GM19240 (cell line): ENCODE data around the gene PTPRN2.
"Not testable (repeated sequence)": the region's sequence is repeated elsewhere in the genome, so short reads cannot be mapped to it uniquely, and the experiment has no call there.

Source experiments
- DNase-seq: peaks from one replicate; pipeline ENCODE4 v3.0.0; 2011; ENCODE audit warnings: low spot score; ENCODE audit not compliant: insufficient read length

The PTPRN2 gene

DNA sequence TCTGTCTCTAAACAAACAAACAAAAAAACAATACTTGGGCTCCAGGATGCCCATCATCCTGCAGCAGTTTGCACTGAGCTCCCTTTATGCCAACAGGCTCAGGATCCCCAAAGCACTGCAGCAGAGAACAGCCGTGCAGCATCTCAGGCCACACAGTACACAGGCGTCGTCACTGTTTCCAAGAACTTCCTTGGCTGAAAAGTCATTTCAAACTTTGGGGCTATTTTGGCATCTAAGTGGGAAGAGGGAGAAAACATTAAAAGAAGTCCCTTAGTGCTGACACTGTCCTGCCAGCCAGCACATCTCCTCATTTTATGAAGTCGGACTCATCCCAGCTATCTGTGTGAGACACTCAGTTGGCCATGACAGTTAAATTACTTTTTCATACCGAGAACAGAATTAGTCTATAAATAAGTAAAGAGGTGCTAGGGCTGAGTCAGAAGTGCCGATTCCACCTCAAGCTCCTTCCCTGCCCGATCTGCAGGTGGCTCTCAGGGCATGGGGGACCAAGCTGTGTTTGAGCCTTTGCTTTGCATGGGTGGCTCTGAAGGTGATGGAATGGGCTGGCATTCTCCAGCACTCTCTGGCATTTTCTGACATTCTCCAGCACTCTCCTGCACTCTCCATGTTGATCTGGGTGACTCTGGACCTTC, 68.5 kb downstream of the PTPRN2 start:
- DNase-seq = no peak

DNA sequence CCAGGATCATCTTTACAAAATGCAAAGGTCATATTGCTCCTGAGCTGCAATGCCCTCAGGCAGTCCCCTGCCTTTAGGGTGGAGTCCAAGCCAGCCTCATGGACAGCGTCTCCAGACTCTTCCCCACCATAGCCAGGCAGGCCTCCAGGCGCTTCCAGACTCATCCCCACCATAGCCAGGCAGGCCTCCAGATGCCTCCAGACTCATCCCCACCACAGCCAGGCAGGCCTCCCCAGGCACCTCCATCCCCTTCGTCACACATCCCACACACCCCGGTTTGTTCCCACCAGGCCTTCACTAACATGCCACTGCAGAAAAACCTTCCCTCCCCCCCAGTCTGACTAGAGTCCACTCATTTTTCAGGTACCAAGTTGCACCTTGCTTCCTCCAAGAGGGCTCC, 70.1 kb downstream of the PTPRN2 start:
- no peak for DNase-seq

DNA sequence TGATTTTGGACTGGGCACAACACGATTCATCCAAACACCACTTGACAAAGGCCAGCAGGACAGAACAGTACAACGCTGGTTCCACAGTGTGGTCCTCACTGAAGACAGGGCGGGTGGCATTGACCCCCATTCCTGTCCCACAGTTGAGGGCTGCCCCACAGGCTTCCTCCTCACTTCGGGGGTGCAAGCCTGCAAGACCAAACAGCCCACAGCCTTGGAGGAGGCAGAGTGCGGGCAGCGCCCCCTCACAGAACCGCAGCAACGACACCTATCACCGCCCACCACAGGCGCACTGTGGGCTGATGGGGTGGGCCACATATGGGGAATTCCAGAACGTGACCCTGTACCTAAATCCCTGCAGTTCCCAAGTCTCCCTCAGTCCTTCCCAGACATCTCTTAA, 70.6 kb downstream of the PTPRN2 start:
- DNase-seq = no peak

DNA sequence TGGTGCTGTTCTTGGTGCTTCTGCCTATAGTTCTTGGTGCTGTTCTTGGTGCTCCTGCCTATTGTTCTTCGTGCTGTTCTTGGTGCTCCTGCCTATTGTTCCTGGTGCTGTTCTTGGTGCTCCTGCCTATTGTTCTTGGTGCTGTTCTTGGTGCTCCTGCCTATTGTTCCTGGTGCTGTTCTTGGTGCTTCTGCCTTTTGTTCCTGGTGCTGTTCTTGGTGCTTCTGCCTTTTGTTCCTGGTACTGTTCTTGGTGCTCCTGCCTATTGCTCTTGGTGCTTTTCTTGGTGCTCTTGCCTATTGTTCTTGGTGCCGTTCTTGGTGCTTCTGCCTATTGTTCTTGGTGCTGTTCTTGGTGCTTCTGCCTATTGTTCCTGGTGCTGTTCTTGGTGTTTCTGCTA, 71.1 kb downstream of the PTPRN2 start:
- no peak for DNase-seq

DNA sequence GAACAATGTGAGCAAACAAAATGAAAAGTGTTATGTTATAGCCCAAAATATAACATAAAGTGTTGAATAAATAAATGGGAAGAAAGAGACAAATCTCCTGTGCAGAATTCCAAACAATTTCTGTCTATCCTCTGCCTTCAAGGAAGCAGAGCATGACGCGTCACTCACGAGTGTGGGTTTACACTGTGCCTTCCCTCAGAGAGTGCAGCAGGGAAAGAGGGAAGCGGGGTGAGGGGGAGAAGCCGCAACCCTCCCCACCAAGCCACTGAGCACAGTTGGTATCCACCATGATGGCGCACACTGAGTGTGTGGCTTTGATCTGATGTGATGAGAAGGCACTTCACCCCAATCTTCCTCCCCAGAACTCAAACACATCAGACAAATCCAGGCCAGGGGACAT, 74.8 kb downstream of the PTPRN2 start:
- no peak for DNase-seq

DNA sequence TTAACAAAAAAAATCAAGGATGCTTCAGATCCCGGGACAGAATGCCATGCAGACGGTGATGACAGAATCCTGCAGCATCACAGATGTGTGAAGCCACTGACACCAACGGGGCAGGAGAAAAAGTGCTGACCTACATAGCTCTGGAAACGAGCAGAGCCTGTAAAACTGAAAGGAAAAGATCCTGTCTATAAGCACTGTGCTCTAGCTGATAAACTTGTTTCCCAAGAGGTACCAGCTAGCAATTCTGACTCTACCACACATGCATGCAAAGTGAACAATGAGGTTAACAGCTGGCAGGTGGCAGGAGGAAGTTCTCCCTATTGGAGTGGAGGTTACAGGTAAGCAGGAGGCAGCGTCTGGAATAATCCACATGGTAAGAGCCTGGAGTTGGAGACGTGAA, 75.6 kb downstream of the PTPRN2 start:
- no peak for DNase-seq

DNA sequence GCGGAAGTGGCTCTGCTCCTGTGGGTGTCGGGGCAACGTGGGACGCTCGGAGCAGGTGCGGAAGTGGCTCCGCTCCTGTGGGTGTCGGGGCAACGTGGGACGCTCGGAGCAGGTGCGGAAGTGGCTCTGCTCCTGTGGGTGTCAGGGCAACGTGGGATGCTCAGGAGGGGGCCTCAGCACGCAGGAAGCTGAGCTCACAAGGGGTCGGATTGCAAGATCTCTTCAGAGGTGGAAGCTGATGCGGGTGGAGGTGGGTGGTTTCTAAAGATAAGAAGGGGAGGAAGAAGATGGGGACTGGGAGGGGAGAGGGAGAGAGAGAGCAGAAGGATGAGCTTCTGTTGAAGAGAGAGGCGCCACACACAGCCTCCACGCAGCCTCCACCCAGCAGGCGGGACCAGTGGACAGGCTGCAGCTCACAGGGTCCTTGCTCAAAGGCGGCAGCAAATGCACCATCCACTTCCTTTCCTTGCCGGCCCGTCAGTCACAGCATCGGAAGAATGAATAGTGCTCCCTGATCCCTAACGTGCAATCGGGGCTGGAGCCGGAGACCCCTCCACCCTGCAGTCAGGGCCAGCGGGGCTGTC, 78.7 kb downstream of the PTPRN2 start:
- DNase-seq = no peak

DNA sequence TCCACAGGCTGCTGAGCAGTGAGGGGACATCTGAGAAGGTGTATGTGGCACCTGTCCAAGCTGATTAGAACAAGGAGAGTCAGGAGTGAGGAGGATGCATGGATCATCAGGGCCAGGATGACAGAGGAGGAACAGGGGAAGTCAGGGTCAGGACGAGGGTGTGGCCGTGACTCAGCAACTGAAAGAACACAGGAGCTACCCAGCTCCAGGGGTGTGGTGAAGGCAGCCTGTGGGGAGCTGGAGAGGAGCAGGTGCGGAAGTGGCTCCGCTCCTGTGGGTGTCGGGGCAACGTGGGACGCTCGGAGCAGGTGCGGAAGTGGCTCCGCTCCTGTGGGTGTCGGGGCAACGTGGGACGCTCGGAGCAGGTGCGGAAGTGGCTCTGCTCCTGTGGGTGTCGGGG, 79.3 kb downstream of the PTPRN2 start:
- not testable (repeated sequence) for DNase-seq

DNA sequence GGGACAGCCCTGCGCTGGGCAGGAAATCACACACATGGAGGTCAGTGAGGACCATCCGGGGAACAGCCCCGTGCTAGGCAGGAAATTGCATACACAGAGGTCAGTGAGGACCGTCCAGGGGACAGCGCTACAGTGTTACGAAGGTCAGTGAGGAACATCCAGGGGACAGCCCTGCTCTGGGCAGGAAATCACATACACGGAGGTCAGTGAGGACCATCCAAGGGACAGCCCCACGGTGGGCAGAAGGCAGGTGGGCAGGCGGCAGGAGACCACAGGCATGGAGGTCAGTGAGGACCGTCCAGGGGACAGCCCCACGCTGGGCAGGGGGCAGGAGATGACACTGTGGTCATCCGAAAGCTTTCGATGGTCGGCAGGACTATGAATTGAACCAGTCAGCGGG, 79.7 kb downstream of the PTPRN2 start:
- DNase-seq = no peak

DNA sequence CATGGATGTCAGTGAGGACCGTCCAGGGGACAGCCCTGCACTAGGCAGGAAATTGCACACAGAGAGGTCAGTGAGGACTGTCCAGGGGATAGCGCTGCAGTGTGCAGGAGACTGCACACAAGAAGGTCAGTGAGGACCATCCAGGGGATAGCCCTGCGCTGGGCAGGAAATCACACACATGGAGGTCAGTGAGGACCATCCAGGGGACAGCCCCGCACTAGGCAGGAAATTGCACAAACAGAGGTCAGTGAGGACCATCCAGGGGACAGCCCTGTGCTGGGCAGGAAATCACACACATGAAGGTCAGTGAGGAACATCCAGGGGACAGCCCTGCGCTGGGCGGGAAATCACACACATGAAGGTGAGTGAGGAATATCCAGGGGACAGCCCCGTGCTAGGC, 80.4 kb downstream of the PTPRN2 start:
- DNase-seq = not testable (repeated sequence)

DNA sequence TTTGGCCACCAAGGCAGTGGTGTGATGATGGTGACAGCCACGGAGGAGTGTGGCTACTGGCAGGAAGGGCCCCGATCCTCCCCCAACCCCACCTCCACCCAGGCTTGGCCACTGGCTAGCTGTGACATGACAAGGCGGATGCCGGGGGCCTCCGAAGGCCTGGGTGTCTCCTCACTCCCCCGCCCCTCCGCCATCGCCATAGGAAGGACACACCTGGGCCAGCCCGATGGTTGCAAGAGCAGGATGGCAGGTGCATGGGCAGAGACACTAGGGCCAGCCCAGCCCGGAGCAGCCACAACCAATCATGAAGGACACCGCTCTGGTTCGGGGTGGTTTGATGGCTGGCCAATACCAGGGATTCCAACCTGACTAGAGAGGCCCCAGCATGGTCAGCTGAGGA, 81.0 kb downstream of the PTPRN2 start:
- no peak for DNase-seq

DNA sequence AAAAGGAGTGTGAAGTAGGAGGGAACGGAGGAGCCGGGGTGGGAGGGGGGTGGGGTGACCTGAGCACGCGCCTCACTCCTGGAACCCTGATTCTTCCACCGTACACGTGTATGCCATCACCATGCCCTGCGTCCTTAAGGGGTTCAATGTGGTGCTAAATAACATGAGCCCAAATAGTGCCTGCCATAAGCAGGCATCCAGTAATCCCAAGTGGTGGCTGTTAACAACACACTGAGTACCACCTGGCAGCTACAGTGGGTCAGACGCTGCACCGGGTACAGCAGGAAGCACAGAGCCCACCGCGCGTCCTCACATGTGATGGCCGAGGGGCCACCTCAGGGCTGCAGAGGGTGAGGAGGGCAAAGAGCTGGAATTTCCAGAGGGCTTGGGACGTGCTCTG, 81.9 kb downstream of the PTPRN2 start:
- no peak for DNase-seq

DNA sequence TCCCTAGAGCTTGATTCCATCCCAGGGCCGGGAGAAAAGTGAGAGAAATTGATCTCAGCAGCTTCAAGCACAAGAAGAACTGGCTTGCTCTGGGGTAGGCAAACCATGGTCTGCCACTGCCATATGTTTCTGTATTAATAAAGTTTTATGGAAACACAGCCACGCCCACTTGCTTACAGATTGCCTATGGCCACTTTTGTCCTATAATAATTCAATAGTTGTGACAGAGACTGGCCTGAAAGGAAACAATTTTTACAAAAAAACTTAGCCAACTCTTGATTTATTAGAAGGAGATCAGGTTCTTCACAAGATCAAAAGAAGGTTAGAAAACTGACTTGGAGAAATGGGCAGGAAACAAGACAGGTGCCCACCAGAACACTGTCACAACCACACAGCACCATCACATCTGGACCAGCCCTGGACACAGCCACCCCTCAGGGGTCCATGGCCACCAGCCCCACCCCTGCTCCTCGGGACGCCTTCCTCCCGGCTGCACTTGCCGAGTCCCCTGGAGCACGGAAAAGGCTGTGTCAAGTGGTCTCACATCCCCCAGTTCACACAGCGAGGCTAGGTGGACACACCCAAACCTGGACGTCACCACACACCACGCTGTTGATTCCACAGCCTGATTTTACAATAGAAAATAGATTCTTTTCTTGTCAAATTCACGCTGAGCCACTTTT, 85.4 kb downstream of the PTPRN2 start:
- no peak for DNase-seq

DNA sequence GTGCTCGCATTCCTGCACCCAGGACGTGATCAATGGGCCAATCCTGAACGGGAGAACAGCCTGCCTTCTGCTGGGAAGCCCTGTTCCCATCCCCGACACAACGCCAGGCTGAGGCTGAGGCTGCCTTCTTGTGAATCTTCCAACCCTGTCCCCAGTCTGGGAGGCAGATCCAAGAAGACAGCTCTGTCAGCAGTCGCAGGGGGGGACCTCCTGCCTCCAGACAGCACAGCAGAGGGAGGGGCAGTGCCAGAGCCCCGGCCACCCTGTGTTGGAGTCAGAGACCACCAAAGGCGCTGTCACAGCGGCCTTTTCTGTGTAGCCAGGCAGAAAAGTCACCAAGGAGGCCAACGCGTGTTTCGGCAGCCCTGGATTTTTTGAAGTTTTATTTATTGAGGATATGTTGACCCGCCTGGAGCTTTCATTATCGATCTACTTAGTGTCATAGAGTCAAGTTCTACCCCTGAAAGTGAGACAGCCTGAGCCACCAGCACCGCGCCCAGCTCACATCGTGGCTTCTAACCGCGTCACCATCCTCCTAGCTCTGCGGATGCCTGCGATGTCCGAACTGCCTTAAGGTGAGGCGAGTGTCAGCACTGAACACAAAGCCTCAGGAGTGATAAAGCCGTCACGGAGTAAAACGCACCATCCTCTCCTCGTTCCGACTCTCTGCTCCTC, 86.1 kb downstream of the PTPRN2 start:
- DNase-seq = no peak

DNA sequence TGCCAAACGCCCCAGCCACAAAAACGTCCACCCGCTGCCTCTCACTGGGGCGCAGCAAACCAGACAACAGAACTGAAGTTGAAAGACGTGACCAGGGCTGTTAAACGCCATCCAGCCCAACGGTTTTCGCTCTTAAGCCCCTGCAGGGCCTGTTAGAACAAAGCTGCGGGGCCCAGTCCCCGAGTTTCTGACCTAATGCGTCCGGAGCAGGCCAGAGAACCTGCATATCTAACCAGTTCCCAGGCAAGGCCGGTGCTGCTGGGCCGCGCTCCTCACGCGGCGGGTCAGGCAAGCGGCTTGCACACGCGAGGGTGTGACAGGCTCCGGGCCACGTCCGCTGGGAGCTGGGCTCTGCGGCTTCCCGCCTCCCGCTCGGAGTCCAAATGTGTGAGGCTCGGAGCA, 87.0 kb downstream of the PTPRN2 start:
- DNase-seq = no peak

DNA sequence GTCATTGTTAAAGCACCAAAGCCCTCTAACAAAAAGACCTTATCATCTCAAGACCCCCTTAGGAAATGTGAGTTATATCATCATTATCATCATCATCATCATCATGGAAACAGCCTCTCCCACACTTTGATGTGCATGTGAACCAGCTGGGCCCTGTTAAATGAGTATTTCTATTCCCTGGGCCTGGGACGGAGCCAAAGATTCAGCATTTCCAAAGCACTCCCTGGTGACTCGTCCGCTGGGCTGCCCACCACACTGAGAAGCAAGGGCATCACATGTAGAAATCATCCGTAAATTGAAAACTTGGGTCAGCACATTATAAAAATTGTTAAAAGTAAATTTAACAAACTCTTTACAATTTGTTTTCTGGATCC, 88.6 kb downstream of the PTPRN2 start:
- no peak for DNase-seq

DNA sequence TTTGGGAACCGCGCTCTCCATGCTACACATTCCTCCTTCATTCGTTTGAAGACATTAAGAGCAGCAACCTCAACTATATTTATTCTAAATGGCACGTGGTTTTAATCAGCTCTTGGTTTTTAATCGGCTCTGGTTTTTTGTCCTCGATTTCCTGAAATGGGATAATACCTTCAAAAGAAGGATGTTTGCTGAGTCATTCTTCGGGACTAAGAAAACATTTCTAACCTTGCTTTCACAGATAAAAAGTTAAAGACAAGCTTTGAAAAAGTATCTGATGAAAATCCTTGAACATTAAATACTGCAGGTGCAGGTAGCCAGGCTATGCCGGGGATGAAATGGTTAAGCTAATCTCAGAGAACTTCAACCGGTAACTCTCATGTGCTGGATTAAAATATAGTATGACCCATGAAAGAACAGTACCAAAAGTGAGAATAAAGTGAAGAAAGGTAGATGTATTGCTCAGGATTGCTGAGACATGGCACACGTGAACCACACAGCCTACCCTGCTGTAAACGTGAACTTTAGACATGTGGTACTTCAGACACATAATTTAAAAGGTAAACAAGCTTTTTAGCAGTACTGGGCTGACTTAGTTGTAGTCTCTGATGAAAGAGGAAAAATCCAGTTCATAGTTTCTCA, 89.1 kb downstream of the PTPRN2 start:
- DNase-seq = no peak

DNA sequence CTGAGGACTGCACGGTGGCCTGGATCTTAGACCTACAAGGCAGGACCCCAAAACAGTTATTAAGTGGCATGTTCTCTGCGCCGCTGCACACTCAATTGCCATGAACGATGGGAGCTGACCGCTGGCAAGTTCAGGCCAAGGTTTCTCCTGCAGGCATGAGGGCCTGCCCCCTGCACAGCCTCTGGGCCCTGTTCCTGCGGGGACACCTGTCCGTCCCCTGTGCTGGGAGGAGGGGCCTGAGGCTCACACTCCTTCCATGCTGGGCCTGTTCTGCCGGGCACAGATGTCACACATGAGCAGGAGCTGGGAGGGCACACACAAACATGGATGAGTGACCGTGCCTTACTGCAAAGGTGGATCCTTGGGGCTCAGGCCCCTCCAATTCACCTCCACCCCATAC, 90.0 kb downstream of the PTPRN2 start:
- DNase-seq = no peak

DNA sequence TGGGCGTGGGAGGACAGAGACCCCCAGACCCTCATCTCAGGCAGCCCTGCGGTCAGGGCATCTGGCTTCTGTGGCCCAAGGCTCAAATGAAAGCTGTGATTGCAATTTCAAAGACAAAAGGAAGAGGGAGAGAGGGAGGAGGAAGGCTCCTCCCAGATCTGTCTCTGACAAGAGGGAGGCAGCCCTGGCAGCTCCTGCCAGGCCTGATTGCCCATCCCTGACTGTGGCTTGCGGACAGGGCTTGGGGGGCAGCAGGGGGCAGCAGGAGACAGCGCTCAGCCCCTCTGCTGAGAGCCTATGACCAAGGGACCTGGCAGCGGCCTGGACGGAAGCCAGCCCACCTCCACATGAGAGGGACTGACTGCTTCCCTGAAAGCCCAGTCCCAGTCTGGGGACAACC, 91.8 kb downstream of the PTPRN2 start:
- DNase-seq = peak; percentile 15

DNA sequence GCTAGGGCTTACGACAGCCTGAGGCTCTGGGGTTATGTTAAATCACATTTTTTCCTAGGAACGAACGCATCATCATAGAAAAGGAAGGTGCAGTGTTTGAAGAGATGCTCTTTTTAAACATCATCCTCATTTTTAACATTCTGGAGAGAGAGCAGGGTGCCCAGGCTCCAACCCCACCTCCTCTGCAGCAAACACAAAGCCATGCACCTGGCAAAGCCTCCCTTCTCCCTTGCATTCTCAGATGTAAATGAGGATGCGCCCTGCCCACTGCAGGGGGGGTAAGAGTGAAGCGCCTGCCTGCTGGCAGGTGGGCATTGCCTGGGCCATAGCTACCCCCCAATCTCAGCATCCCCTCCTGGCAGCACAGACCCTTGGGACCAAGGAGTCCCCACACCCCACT, 92.4 kb downstream of the PTPRN2 start:
- no peak for DNase-seq

DNA sequence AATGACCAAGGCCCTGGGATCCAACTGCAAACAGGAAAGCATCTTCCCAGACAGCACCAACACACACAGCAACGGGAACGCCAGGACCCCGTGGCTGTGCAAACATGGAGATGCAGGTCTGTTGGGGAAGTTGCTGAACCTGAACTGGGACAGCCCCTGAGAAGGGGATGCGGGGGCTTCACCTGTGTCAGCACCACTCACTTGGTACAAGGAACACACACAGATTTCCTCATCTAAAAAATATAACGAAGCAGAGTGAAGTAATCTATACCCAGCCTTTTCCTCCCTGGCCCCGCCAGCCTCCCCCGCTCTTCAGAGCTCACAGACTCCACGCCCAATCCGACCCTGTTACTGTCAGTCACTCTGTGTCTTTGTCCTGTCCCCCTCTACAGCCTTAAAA, 93.0 kb downstream of the PTPRN2 start:
- DNase-seq = no peak

DNA sequence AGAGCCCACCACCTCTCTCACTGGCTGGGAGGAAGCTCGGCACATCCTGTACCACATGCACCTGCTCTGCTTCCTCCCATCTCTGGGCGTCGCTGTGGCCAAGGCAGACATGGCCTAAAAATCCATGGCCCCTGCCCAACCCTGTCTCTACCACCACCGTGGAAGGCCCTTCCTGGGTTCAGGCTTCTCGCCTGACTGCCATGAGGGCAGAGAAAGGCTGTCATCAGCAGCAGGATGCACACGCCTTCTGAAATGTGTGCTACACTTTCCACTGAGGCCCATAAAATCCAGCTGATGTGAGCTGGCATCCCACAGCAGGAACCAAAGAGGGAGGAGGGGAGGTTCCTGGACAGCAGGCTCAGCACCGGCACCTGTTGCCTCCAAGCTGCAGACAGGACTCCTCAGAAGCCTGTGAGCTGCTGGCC, 93.4 kb downstream of the PTPRN2 start:
- DNase-seq = no peak
